Stimulated activated CD8-positive, alpha-beta memory T cell treated with anti-CD3 and anti-CD28 coated beads, Interleukin-12 subunit alpha, Interleukin-12 subunit beta, amount 100 ng/mL, for 24 hours (primary cell): ENCODE measurements around the gene PRKN.
"Not testable (repeated sequence)": the region's sequence is repeated elsewhere in the genome, so short reads cannot be mapped to it uniquely, and the experiment has no call there.

Experiments used
- DNase-seq: peaks from one replicate; pipeline ENCODE4 v3.0.0-alpha.2; 2020; ENCODE audit errors: extremely low read depth

Gene PRKN

GRCh38 chr6:162450358-162450757 lies 277.2 kb downstream of the PRKN start:
- DNase-seq: no peak

GRCh38 chr6:162448294-162448693 lies 279.3 kb downstream of the PRKN start:
- no peak for DNase-seq

GRCh38 chr6:162443101-162443500 lies 284.5 kb downstream of the PRKN start:
- DNase-seq: no peak

- DNase-seq: no peak
Observed at GRCh38 chr6:162442687-162443086, 284.9 kb downstream of the PRKN start.

- no peak for DNase-seq
Observed at GRCh38 chr6:162441991-162442390, 285.6 kb downstream of the PRKN start.

- DNase-seq: no peak
Observed at GRCh38 chr6:162438980-162439379, 288.6 kb downstream of the PRKN start.

- DNase-seq: no peak
Observed at GRCh38 chr6:162435071-162435470, 292.5 kb downstream of the PRKN start.

GRCh38 chr6:162421004-162421403 lies 306.6 kb downstream of the PRKN start:
- no peak for DNase-seq

GRCh38 chr6:162416831-162417537 lies 310.6 kb downstream of the PRKN start:
- DNase-seq: no peak

GRCh38 chr6:162416307-162416706 lies 311.3 kb downstream of the PRKN start:
- no peak for DNase-seq

GRCh38 chr6:162409741-162410691 lies 317.6 kb downstream of the PRKN start:
- no peak for DNase-seq

- no peak for DNase-seq
Observed at GRCh38 chr6:162408826-162409535, 318.6 kb downstream of the PRKN start.

GRCh38 chr6:162404951-162405350 lies 322.6 kb downstream of the PRKN start:
- DNase-seq: no peak

- no peak for DNase-seq
Observed at GRCh38 chr6:162403031-162403430, 324.5 kb downstream of the PRKN start.

GRCh38 chr6:162395181-162395580 lies 332.4 kb downstream of the PRKN start:
- no peak for DNase-seq

- DNase-seq: not testable (repeated sequence)
Observed at GRCh38 chr6:162390961-162391811, 336.4 kb downstream of the PRKN start.

GRCh38 chr6:162389343-162390085 lies 338.1 kb downstream of the PRKN start:
- DNase-seq: no peak

- DNase-seq: no peak
Observed at GRCh38 chr6:162388383-162388777, 339.2 kb downstream of the PRKN start.

- DNase-seq: no peak
Observed at GRCh38 chr6:162387718-162388382, 339.7 kb downstream of the PRKN start.

GRCh38 chr6:162385980-162386379 lies 341.6 kb downstream of the PRKN start:
- no peak for DNase-seq
